K562 (cell line): ENCODE data around the gene LMBR1. TPM values are rescaled to one million over a fixed set of nuclear protein-coding genes. Genes with fewer than 3 reads are reported as not detected.

ENCODE experiments used
- BRF1 ChIP-seq: IDR thresholded peaks from 3 replicates; pipeline ENCODE4 v1.6.1; 2011; ENCODE audit warnings: borderline replicate concordance, mild to moderate bottlenecking; ENCODE audit not compliant: insufficient read length; ENCODE audit errors: extremely low read depth
- ETS2 ChIP-seq: IDR thresholded peaks from 2 replicates; pipeline ENCODE4 v1.6.1; 2016; ENCODE audit warnings: borderline replicate concordance, missing genetic modification characterization, mild to moderate bottlenecking, moderate library complexity, missing compliant biosample characterization; ENCODE audit not compliant: poor library complexity, severe bottlenecking
- HNRNPH1 ChIP-seq: fragments of 200-400 bp; formaldehyde crosslinking; optimal IDR thresholded peaks from 2 replicates; pipeline ENCODE3; 2017; ENCODE audit warnings: low read depth, mild to moderate bottlenecking, low read length, moderate library complexity
- KDM5B ChIP-seq: fragments of 200-600 bp; sonication (generic); IDR thresholded peaks from 2 replicates; pipeline ENCODE4 v1.6.1; 2012; ENCODE audit warnings: low read depth, mild to moderate bottlenecking, moderate library complexity, low read length, control low read depth, inconsistent platforms; ENCODE audit not compliant: insufficient replicate concordance
- MXI1 ChIP-seq: IDR thresholded peaks from 2 replicates; pipeline ENCODE4 v1.6.1; 2011; ENCODE audit warnings: low read depth, mild to moderate bottlenecking, improper control_type of control experiment, low read length
- NR2C2 ChIP-seq, 2 experiments: fragments of 200-800 bp in 1 of 2; sonication (Bioruptor generic) in 1 of 2; sonication (generic) in 1 of 2; formaldehyde crosslinking in 1 of 2; IDR thresholded peaks; 2 replicates each; pipeline versions ENCODE4 v1.6.1 to v1.8.0; 2016 to 2022; ENCODE audit warnings: mild to moderate bottlenecking in 1 of 2, missing compliant biosample characterization in 1 of 2, missing genetic modification characterization in 1 of 2, missing genetic modification reagents in 1 of 2
- OTX1 ChIP-seq: fragments of 450-650 bp; formaldehyde crosslinking; IDR thresholded peaks from 2 replicates; pipeline ENCODE4 v1.4.0; 2022; ENCODE audit warnings: mild to moderate bottlenecking
- POLR2AphosphoS2 ChIP-seq: IDR thresholded peaks from 2 replicates; pipeline ENCODE4 v1.6.1; 2012; ENCODE audit warnings: low read length, improper control_type of control experiment
- POLR2AphosphoS5 ChIP-seq: IDR thresholded peaks from 2 replicates; pipeline ENCODE4 v1.6.1; 2011; ENCODE audit warnings: mild to moderate bottlenecking, low read depth, low read length, moderate library complexity; ENCODE audit not compliant: control insufficient read depth, insufficient read depth
- SP1 ChIP-seq: sonication (generic); formaldehyde crosslinking; IDR thresholded peaks from 2 replicates; pipeline ENCODE4 v1.8.1; 2022; ENCODE audit warnings: mild to moderate bottlenecking, missing genetic modification reagents
- STAT5A ChIP-seq: IDR thresholded peaks from 2 replicates; pipeline ENCODE4 v1.6.1; 2012; ENCODE audit warnings: low read length, inconsistent platforms, borderline replicate concordance
- TEAD4 ChIP-seq, 2 experiments: sonication (generic) in 1 of 2; formaldehyde crosslinking in 1 of 2; IDR thresholded peaks; 2 replicates each; pipeline versions ENCODE4 v1.6.1 to v1.8.0; 2012 to 2022; ENCODE audit warnings: borderline replicate concordance in 1 of 2, inconsistent platforms in 1 of 2, low read length in 1 of 2, mild to moderate bottlenecking in 1 of 2, missing genetic modification reagents in 1 of 2
- TSHZ1 ChIP-seq: fragments of 250-450 bp; sonication (Bioruptor Pico); IDR thresholded peaks from 2 replicates; pipeline ENCODE4 v1.4.0; 2020; ENCODE audit warnings: mild to moderate bottlenecking, moderate library complexity
- ZKSCAN3 ChIP-seq: fragments of 250-450 bp; sonication (Bioruptor Pico); IDR thresholded peaks from 2 replicates; pipeline ENCODE4 v1.4.0; 2020
- ZNF232 ChIP-seq: sonication (generic); formaldehyde crosslinking; IDR thresholded peaks from 2 replicates; pipeline ENCODE4 v1.8.0; 2022; ENCODE audit warnings: mild to moderate bottlenecking, missing genetic modification reagents
- polyA plus RNA-seq, 8 experiments: library from polyadenylated mRNA; depleted of rRNA in 4 of 8; stranded (reverse) in 5 of 8; unstranded in 3 of 8; fragments of >200 nt; fragmentation: Nextera tagmentation in 2 of 8; fragmentation: Illumina TruSeq in 1 of 8; extraction: Ambion mirVana in 2 of 8; extraction: Trizol in 1 of 8; gene quantifications; 2 replicates each; pipeline versions ENCODE4 v1.2.1 to v1.2.3, GENCODE V29; 2011 to 2014; ENCODE audit warnings: inconsistent platforms in 1 of 8, missing spikeins in 1 of 8
- total RNA-seq, 7 experiments: library from RNA; depleted of rRNA in 6 of 7; stranded (reverse); fragments of >200 nt in 6 of 7; fragmentation: Illumina TruSeq in 2 of 7; extraction: Trizol in 2 of 7; gene quantifications; 2 replicates each; pipeline versions ENCODE4 v1.2.1 to v1.2.3, GENCODE V29; 2011 to 2021; ENCODE audit warnings: low replicate concordance in 1 of 7
- TF ChIP-seq, protein P1 (sequence below): fragments of 250-450 bp; sonication (Bioruptor Pico); IDR thresholded peaks from 2 replicates; pipeline ENCODE4 v1.5.0; 2022; ENCODE audit warnings: mild to moderate bottlenecking
- TF ChIP-seq, protein P2 (sequence below): fragments of 250-450 bp; sonication (Bioruptor Pico); IDR thresholded peaks from 2 replicates; pipeline ENCODE4 v1.4.0; 2020; ENCODE audit warnings: mild to moderate bottlenecking, moderate library complexity, borderline replicate concordance
- TF ChIP-seq, protein P3 (sequence below): sonication (generic); formaldehyde crosslinking; IDR thresholded peaks from 2 replicates; pipeline ENCODE4 v1.9.0; 2022; ENCODE audit warnings: mild to moderate bottlenecking, missing genetic modification reagents

LMBR1 gene
- total and polyA plus RNA-seq, 9 of the 15 experiments (the other 6 are each of a cell fraction or from before 2014, with no cell fraction given) = 7.7 to 90.0 (median 59.9) TPM

DNA sequence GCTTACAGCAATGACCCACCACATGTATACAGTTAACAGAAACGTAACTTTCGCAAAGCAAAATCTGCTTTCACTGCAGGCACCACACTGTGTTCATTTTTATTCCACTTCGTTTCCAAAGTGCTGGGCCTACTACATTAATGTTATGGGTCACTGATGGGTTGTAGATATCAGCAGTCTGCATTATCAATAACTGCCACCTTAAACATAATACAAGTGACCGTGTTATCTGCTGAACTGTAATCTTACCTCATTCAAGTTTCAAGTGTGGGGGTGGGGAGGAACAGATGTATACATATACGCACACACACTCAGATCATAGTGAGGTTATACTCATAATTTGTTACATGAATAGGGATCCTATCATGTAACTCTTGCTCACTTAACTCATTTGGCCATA, 231.3 kb downstream of the LMBR1 start (continued):
- TF ChIP-seq, protein P1, sequence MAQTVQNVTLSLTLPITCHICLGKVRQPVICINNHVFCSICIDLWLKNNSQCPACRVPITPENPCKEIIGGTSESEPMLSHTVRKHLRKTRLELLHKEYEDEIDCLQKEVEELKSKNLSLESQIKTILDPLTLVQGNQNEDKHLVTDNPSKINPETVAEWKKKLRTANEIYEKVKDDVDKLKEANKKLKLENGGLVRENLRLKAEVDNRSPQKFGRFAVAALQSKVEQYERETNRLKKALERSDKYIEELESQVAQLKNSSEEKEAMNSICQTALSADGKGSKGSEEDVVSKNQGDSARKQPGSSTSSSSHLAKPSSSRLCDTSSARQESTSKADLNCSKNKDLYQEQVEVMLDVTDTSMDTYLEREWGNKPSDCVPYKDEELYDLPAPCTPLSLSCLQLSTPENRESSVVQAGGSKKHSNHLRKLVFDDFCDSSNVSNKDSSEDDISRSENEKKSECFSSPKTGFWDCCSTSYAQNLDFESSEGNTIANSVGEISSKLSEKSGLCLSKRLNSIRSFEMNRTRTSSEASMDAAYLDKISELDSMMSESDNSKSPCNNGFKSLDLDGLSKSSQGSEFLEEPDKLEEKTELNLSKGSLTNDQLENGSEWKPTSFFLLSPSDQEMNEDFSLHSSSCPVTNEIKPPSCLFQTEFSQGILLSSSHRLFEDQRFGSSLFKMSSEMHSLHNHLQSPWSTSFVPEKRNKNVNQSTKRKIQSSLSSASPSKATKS (CRISPR knock-in tag) = no peak
- TF ChIP-seq STAT5A = peak; percentile 36; the same call in 1 of the 2 replicates
- no peak for TF ChIP-seq BRF1
- TF ChIP-seq, protein P2, sequence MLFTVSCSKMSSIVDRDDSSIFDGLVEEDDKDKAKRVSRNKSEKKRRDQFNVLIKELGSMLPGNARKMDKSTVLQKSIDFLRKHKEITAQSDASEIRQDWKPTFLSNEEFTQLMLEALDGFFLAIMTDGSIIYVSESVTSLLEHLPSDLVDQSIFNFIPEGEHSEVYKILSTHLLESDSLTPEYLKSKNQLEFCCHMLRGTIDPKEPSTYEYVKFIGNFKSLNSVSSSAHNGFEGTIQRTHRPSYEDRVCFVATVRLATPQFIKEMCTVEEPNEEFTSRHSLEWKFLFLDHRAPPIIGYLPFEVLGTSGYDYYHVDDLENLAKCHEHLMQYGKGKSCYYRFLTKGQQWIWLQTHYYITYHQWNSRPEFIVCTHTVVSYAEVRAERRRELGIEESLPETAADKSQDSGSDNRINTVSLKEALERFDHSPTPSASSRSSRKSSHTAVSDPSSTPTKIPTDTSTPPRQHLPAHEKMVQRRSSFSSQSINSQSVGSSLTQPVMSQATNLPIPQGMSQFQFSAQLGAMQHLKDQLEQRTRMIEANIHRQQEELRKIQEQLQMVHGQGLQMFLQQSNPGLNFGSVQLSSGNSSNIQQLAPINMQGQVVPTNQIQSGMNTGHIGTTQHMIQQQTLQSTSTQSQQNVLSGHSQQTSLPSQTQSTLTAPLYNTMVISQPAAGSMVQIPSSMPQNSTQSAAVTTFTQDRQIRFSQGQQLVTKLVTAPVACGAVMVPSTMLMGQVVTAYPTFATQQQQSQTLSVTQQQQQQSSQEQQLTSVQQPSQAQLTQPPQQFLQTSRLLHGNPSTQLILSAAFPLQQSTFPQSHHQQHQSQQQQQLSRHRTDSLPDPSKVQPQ = no peak
- no peak for TF ChIP-seq HNRNPH1
- no peak for TF ChIP-seq ZKSCAN3 (CRISPR knock-in tag)
- TF ChIP-seq SP1 = no peak
- no peak for TF ChIP-seq NR2C2 (CRISPR knock-in tag; IDR thresholded peaks at IDR 0.05)
- TF ChIP-seq NR2C2 (tag; IDR thresholded peaks at IDR 0.05) = no peak
- no peak for TF ChIP-seq OTX1 (CRISPR knock-in tag)
- TF ChIP-seq KDM5B = no peak
- TF ChIP-seq MXI1 = no peak
- no peak for TF ChIP-seq TSHZ1 (CRISPR knock-in tag)
- TF ChIP-seq ETS2 = no peak
- TF ChIP-seq POLR2AphosphoS2 = 0 out of 2 replicates have a peak, but pooled peaks have one; percentile 65
- TF ChIP-seq POLR2AphosphoS5 = no peak
- TF ChIP-seq, protein P3, sequence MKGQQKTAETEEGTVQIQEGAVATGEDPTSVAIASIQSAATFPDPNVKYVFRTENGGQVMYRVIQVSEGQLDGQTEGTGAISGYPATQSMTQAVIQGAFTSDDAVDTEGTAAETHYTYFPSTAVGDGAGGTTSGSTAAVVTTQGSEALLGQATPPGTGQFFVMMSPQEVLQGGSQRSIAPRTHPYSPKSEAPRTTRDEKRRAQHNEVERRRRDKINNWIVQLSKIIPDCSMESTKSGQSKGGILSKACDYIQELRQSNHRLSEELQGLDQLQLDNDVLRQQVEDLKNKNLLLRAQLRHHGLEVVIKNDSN (CRISPR knock-in tag) = no peak
- peak; percentile 70 for TF ChIP-seq TEAD4 (IDR thresholded peaks at IDR 0.05; ENCODE audit: low read length)
- no peak for TF ChIP-seq TEAD4 (CRISPR knock-in tag; IDR thresholded peaks at IDR 0.05; ENCODE audit: borderline replicate concordance)
- no peak for TF ChIP-seq ZNF232 (CRISPR knock-in tag)
